ENCODE data around the gene ICE1.
"Not testable (repeated sequence)": the region's sequence is repeated elsewhere in the genome, so short reads cannot be mapped to it uniquely, and the experiment has no call there.

Gene ICE1

DNA sequence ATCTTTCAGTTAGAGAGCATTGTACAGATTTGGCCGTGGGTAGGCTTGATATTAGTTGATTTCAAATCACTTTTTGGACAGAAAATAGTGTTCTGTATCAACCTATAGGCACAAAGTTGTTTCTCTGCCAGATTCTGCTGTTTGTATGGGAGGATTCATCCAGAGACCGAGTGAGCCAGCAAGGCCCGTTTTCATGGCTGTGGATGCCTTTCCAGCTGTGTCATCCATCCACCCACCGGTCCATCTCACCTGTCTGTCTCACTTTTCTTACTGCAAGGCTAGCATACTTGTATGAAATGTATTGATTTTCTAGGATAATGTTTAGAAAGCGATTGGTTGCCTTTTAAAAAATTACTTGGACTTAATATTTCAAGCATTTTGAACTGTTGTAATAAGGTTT, 34.4 kb downstream of the ICE1 start:
- FAIRE-seq: no peak

- no peak for FAIRE-seq
Observed at GRCh38 chr5:5460311-5460710, 37.8 kb downstream of the ICE1 start.

DNA sequence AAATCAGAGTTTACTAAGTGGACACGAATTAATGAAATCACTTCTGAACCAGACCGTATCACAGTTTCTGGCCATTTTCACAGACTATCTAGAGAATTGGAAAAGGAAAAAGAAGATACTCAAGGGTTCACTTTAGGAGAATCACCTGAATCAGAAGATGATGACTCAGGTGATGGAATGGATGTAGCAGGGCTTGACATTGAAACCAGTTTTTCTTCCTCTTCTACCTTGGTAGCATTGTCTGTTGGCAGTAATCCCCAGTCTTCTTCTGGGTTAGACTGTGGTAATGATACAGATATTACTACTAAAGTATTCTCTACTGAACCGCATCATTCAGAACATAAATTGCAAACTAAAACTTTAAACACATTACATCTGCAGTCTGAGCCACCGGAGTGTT, 38.5 kb downstream of the ICE1 start:
- FAIRE-seq: no peak

- no peak for FAIRE-seq
Observed at GRCh38 chr5:5464036-5464715, 41.7 kb downstream of the ICE1 start.

DNA sequence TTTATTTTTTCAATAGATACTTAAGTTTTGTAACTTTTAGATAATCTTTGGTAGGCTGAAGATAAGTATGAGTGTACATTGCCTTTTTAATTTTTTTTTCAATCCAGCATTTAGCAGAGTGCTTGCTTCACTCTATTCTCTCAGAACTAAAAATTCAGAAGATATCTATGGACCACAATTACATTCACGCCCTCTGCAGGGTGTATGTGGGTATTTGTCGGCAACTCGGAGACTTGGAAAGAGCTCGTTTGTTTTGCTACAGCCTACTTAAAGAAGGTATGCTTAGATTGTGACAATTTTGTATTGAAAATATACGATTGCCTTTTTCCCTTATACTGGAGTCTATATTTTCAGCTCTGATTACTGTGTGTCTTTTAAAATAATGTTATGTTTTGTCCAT, 43.8 kb downstream of the ICE1 start:
- no peak for FAIRE-seq

DNA sequence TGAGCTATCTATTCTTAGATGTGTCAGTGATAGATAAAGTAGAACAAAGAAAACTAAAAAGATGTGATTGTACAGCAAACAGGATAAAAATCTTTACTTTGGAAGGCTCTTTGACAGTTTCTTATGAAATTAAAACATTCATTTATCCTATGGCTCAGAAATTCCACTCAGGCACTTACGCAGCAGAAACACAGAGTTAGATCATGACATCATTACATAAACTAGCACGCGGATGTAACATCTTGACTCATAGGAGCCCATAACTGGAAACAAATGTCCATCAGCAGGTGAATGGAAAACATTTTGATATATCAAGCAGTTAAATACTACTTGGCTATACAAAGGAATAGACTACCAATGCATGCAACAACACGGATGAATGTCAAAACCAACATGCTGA, 45.3 kb downstream of the ICE1 start:
- FAIRE-seq: no peak

DNA sequence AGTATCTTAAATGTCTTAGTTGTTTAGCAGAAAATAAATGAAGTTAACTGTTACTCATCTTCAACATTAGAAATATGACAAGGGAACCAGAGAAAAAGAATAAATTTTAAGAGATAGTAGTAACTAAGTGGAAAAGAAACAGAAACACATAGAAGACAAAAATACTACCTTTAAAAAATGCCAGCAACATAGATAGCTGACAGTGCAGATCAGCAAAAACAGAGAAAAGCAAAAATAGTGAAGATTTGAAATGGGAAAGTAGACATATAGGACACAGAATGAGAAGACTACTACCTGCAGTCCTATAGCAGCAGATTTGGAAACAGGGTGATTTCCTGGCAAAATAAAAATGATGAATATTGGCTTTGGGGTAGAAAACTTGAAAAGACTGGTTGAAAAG, 48.5 kb downstream of the ICE1 start:
- no peak for FAIRE-seq

- no peak for FAIRE-seq
Observed at GRCh38 chr5:5473226-5473625, 50.7 kb downstream of the ICE1 start.

DNA sequence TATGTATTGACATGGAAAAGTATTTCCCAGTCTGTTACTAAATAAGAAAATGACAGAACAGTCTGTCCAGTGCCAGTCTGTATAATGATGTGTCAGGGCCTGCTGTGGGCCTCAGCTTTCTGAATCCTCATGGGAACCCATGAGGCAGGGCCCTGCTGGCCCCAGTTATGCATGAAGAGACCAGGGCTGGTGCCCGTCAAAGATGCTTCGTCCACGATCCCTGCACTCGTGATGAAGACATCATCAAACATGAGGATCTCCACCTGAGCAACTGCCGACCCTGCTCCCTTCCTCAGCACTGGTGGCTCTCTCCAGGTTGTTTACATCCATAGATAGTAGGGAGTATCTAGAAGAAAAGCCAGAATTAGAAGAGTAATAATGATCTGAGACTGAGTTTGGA, 52.5 kb downstream of the ICE1 start:
- FAIRE-seq: no peak

- no peak for FAIRE-seq
Observed at GRCh38 chr5:5475975-5476374, 53.5 kb downstream of the ICE1 start.

- FAIRE-seq: not testable (repeated sequence)
Observed at GRCh38 chr5:5479578-5479977, 57.1 kb downstream of the ICE1 start.

DNA sequence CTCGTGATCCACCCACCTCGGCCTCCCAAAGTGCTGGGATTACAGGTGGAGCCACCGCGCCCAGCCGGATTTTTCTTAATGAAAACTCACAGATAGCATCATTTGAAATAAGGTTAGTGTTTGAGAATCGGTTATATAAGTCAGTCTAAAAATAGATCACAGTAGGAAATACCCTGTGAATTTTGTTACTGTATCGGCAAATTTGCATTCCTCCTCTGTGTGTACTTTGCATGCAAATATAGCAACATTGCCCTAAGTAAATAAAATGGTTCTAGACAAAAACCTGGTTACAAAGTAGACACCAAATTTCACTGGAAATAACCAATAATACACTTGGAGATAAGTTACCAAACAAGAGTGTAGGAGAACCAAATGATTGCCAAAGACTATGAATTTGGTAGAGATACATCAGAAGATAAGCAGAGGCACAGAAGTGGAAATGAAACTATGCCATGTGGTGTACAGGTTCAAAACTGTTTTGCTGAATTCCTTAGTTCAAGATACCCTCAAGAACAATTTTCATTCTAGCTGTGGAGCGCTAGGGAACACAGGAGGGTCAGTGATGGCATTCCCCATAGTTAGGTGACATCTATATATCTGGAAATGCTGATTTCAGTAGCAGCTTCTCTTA, 58.1 kb downstream of the ICE1 start:
- no peak for FAIRE-seq

DNA sequence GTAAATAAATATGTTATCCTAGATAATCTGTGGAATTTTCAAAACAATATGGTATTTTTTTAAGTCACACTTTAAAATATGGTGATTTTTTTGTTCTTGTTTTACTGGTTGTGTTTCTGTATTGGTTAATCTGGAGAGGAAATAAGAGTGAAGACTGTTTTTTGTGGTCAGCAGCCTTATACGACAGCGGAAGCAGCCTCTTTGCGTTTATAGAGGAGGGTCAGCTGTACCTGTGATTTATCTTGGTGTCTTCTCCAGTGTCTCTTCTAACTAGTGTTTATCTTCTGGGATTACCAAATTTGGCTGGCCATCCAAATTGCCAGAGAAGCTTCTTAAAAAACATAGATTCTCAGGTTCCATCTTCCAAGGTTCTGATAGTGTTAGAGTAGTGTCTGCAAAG, 58.7 kb downstream of the ICE1 start:
- no peak for FAIRE-seq

- FAIRE-seq: no peak
Observed at GRCh38 chr5:5481633-5482032, 59.2 kb downstream of the ICE1 start.

DNA sequence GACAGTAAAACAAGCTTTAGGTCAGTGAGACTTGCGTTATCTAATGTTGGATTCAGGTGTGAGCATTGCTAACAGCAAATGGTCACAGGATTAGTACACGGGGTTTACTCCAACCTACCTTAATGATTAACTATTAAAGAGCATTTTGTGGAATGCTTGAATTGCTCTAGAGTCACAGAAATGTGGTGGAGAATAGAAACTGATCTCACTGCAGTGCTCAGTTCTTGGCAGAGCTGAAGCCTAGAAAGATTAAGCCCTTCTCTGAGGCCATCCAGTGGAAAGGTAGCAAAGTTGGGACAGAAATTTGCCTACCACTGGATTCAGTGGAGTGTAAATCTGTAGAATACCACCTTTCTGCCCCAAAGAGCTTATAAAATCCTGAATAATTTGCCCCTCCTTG, 60.9 kb downstream of the ICE1 start:
- no peak for FAIRE-seq

- no peak for FAIRE-seq
Observed at GRCh38 chr5:5483880-5484598, 61.6 kb downstream of the ICE1 start.

DNA sequence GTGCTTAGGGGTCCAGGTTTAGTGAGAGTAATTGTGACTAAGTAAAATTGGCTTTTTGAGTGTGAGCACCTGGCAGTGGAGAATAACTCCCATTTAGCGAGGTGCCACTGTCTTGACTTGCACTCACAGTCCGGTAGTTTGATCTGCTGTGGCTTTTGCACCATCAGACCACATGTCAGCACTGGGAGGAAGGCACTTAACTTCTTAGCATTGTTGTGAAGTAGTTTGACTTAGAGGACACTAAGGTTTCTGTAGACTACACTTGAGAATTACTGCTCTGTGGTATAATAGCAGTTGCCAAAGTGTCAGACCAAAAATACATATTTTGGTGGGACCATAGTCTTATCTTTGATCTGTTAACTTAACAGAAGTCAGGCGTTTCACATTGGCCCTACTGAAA, 63.6 kb downstream of the ICE1 start:
- no peak for FAIRE-seq

DNA sequence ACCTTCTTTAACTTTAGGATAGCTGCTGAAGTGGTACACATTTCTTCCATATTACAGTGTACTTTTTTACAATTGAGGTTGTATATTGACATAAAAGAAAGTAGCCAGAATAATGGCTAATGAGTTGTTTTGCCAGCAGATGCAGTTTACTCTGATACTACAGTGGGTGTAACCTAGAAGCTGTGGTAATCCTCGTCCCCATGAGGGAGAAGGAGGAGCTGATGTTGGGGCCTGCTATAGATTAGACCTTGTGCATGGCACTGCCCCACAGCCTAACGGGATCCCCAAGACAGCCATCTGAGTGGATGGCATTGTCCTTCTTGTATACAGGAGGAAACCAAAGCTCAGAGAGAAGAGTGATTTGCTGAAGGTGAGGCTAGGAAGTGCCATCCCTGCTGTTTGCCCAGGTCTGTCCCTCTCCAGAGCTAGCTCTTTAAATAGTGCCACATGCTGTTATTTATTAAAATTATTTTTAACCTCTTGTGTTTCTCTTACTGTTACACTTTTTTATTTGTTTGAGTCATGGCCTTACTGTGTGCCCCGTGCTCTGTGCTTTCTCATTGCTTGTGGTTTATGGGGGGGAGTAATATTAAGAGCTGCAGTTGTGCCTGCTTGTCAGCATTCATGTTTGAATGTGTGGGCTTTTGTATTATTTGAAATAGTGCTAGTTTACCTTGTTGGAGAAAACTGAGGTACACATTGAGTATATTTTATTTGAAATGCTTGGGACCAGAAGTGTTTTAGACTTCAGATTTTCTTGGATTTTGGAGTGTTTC, 65.3 kb downstream of the ICE1 start:
- no peak for FAIRE-seq

DNA sequence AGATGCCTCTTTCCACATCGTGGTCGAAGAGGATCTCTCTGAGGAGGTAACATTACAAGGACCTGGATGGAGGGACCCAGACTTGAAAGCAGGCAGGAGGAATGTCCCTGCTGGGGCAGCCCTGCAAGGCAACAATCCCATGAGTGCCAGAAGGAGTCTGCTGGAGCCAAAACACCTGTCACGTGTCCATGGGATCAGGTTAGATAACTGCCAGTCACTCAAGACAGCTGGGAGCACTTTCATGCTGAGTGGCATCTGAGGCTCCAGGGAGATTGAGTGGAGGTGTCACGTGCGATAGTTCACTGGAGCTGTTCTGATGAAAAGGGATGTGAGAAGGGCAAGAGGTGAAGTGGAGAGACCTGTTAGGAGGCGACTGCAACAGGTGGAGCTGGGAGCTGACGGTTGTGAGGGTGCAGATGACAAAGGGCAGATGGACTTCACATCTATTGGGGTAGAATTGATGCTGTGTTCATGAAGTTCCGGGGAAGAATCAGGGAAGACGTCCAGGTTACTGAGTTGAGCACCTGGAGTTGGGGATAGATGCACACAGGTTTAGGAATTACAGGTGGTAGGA, 68.4 kb downstream of the ICE1 start:
- no peak for FAIRE-seq

- no peak for FAIRE-seq
Observed at GRCh38 chr5:5492087-5492933, 69.8 kb downstream of the ICE1 start.

DNA sequence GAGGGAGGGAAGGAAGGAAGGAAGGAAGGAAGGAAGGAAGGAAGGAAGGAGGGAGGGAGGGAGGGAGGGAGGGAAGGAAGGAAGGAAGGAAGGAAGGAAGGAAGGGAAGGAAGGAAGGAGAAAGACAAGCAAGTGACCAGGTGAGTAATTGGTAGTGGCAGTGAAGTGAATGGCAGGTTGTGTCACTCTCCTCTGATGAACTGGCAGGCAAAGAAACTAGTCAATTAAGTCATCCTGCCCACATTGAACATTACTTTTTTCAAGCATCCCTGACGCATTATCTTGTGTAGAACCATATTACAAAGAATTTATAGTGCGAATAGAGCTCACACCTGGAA, 70.4 kb downstream of the ICE1 start:
- not testable (repeated sequence) for FAIRE-seq
